NCI-H2171 (cell line): ENCODE data around the gene ZFX.
"Not testable (repeated sequence)": the region's sequence is repeated elsewhere in the genome, so short reads cannot be mapped to it uniquely, and the experiment has no call there.

Experiments
- DNase-seq: peaks from one replicate; lab custom pipeline; 2025; lab: John Stamatoyannopoulos, UW

ZFX gene

DNA sequence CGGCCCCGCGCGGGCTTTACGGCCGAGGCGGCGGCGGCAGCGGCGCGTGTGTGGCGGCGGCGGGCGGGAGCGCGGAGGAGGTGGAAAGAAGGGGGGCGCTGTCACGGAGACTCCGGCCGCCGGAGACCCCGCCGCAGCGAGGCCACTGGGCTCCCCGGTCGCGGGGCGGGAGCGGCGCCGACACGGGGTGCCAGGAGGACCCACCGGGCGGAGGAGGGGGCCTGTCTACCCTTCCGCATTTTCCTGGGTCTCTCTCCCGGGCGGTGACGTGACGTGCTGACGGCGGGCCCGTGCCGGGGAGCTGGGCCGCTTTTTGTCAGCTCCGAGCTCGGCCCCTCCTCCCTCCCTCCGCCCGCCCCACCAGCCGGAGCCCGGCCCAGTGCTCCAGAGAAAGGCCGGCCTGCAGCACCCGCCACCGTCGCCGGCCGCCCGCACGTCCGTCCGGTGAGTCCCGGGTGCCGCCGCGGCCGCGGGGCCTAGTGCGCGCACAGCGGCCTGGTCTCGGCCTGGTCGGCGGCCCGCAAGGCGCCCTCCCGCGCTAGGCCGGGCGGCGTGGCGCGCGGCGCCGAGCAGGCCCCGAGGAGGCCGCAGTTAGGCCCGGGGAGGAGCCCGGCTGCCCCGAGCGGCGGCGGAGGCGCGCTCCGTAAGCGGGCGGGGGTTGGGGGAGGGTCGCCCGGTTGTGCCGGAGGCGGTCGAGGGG lies at the start of gene ZFX:
Gene ZFX (plus strand): TSS at position 379 of the 700 bp plus-strand sequence. CDS start 23,014 bp downstream, outside the sequence.
- peak; percentile 12 for DNase-seq

- DNase-seq, result no peak
These were observed 48.8 kb upstream of the ZFX start for GRCh38 chrX:24100713-24101112.

GRCh38 chrX:24110069-24110468 lies 39.5 kb upstream of the ZFX start:
- DNase-seq, result no peak

DNA sequence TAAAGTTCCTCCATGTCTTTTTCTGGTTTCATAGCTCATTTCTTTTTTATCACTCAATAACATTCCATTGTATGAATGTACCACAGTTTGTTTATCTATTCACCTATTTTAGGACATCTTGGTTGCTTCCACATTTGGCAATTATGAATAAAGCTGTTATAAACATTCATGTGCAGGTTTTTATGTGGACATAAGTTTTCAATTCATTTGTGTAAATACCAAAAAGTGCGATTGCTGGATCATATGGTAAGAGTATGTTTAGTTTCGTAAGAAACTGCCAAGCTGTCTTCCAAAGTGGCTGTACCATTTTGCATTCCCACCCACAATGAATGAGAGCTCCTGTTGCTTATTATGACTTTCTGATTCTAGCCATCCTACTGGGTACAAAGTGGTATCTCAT lies 36.3 kb upstream of the ZFX start:
- no peak for DNase-seq

- DNase-seq, result peak; percentile 14
These were observed 32.3 kb upstream of the ZFX start for GRCh38 chrX:24117258-24117657.

DNA sequence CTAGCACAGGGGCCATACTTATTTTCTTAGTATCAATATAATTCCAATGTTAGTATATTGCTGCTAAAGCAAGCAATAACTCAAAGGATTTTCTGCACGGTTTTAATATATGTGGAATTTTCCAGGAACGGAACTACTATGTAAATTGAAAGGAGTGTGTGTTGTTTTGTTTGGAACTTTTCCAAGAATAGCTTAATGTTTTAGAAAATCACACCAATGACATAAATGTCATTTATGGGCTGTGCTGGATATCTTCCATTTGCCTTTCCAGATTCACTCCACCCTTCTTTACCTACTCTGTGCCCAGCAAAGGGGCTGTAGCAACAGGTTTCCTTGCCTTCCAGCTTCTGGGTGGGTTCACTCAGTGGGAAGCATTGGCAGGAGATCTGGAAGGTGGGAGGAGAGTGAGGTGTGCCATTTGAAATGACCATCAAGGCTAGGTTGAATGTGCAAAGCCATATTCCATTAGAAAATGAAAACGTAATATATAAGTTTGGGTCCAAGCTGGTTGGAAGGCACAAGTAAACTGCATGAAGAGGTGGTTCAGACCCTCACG lies 25.2 kb upstream of the ZFX start:
- no peak for DNase-seq

- no peak for DNase-seq
These were observed 24.4 kb upstream of the ZFX start for GRCh38 chrX:24125028-24125612.

DNA sequence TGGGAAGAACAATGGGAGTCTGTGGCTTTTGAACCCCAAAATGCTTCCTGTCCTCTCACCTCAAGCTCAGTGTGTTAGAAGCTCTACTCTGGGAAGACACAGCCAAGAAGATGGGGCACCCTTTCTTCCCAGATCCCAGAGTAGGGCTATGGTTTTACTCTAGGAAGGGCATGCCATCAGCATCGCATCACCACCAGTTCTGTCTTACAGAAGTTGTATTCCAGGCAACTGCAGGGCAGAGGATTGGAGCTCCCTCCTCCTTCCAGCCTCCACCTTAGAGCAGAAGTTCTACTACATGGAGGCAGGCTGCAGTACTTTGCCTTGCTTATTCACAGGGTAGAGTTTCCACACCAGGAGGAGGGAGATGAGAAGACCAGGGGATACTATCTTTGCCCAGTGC lies 18.1 kb upstream of the ZFX start:
- no peak for DNase-seq

GRCh38 chrX:24133312-24133711 lies 16.2 kb upstream of the ZFX start:
- no peak for DNase-seq

- not testable (repeated sequence) for DNase-seq
These were observed 13.8 kb upstream of the ZFX start for GRCh38 chrX:24135768-24136167.

- no peak for DNase-seq
These were observed 12.3 kb upstream of the ZFX start for GRCh38 chrX:24137192-24137591.

GRCh38 chrX:24143982-24144381 lies 5.5 kb upstream of the ZFX start:
- not testable (repeated sequence) for DNase-seq

GRCh38 chrX:24144528-24144927 lies 5.0 kb upstream of the ZFX start:
- DNase-seq, result no peak

DNA sequence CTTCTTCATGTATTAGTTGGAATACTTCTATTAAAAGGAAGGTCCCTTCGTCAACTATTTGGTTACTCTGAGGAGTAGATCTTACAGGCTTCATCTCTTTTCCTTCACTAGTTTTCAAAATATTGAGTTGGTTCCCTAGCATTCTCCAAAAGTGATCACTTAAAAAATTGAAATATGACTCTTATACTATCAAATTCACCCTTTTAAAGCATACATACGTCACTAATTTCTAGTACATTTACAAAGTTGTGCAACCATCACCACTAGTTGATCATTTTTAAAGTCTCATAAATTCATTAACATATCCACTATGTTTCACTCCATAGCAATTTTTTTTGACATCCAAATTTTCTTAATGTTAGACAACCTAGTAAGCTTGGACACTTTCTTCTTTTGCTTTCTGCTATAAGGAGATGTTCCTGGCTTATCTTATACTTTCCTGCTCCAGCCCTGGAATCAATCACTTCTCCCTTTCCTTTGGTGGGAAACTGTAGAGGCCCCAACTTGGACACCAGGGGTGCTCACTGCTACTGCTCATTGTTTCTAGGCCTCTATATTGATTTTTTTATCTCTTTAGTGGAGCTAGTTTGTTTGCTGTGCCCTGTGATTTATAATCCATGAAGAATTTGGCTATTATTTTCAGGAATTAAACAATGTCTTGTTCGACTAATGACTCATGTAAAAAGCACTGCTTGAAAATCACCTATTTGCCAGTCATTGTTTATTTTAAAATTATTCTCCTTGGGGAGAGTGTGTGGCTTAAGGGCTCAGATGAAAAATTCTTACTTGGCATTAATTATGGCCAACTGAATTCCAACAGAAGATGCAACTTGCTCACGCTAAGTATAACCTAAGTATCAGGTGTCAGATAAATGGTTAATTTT lies 4.0 kb upstream of the ZFX start:
- no peak for DNase-seq

- no peak for DNase-seq
These were observed 3.1 kb upstream of the ZFX start for GRCh38 chrX:24146283-24146949.

GRCh38 chrX:24147165-24147564 lies 2.4 kb upstream of the ZFX start:
- DNase-seq, result no peak

- no peak for DNase-seq
These were observed 1.4 kb upstream of the ZFX start for GRCh38 chrX:24148121-24148520.

DNA sequence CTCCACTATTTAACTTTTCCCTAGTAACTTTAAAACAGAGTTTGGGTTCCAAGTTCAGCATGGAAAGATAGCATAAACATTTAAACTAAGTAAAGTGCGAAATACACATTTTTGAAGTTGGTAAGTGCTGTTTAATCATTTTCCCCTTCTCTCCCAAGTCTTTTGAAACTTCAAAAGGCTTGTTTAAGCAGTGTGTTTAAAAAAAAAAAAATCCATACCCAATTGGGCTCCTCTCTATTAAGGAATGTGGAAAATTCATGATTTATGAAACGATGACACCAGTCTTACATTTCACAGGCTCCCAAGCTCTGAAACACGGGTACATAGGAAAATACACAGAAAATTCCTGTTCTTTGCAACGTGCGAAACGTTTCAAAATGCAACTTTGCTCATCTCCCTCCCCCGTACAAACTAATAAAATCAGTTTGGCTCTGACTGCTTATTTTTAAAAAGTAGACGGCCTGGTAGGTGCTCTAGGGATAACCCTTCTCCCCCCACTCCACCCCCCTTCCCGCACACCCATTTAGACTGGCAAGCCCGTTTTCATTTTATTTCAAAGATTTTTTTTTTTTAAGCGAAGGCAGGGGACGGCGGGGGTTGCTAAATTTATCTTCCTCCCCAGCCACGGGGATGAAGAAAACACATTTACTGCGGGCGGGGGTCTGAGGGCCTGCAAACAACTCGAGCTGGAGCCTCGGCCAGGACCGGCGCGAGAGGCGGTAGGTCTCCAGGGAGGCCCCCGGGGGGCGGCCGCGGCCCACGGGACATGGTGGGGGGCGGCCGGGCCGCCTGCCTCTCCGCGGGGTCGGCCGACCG lies 786 bp upstream of the ZFX start:
- no peak for DNase-seq

- peak; percentile 73 for DNase-seq
These were observed 692 bp downstream of the ZFX start for GRCh38 chrX:24150051-24150790.

GRCh38 chrX:24150898-24151297 lies 1.4 kb downstream of the ZFX start:
- no peak for DNase-seq
